Activated naive CD4-positive, alpha-beta T cell treated with anti-CD3 and anti-CD28 coated beads, Interleukin-2, amount 50 U/mL, for 24 hours (primary cell): ENCODE results near the gene GRIN2A.

Experiments
- H3K27ac Mint-ChIP-seq: one replicate; pipeline ENCODE4 v1.8.0; 2021; ENCODE audit warnings: mild to moderate bottlenecking, mixed read lengths
- H3K27me3 Mint-ChIP-seq: one replicate; pipeline ENCODE4 v1.8.0; 2021; ENCODE audit warnings: mixed read lengths
- H3K36me3 Mint-ChIP-seq: one replicate; pipeline ENCODE4 v1.8.0; 2021; ENCODE audit warnings: mixed read lengths
- H3K4me1 Mint-ChIP-seq: one replicate; pipeline ENCODE4 v1.8.0; 2021; ENCODE audit warnings: mixed read lengths
- H3K4me3 Mint-ChIP-seq: one replicate; pipeline ENCODE4 v1.8.0; 2021; ENCODE audit warnings: mild to moderate bottlenecking, mixed read lengths
- H3K9me3 Mint-ChIP-seq: one replicate; pipeline ENCODE4 v1.8.0; 2021; ENCODE audit warnings: mixed read lengths

Gene GRIN2A

DNA sequence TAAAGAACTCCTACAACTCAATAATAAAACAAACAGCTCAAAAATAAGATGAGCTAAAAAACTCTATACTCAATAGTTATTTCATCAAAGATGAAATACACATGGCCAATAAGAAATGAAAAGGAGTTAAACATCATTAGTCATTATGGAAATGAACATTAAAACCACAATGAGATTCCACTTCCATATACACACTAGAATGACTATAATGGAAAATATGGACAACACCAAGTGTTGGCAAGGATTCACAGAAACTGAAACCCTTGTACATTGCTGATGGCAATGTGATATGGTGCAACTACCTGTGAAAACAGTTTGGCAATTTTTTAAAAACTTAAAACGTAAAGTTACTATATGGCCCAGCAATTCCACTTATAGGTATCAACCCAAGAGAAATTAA is 91.4 kb downstream of the GRIN2A start:
- Mint-ChIP-seq H3K4me3 (no peak overlapping the region), H3K36me3 (peaks cover 3% of the 10 kb centered on the region), H3K9me3 (no peaks in the 10 kb centered on the region), H3K27ac (no peak overlapping the region), H3K4me1 (no peaks in the 10 kb centered on the region), H3K27me3 (peaks cover 3% of the 10 kb centered on the region)

DNA sequence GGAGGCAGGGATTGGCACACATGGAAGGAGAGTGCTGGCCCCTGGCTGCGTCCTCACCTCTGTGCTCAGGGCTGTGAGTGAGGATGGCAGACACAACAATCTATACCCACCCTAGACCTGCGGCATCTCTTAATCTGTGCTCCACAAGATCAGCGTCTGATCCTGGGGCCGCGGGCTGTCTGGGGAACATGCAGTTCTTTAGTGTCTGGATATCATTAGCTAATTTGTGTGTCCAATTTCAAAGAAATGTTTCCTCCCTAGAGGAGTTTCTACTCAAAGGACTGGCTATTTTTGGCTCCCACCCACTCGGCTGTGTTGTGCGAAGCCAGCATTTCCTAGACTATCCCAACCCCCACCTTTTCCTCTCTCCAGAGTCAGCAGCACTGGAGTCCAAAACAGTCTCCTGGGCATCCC is 93.8 kb downstream of the GRIN2A start:
- Mint-ChIP-seq H3K27ac (no peak overlapping the region), H3K27me3 (peaks cover 3% of the 10 kb centered on the region), H3K4me1 (no peaks in the 10 kb centered on the region), H3K4me3 (no peak overlapping the region), H3K9me3 (no peaks in the 10 kb centered on the region), H3K36me3 (peaks cover 3% of the 10 kb centered on the region)

DNA sequence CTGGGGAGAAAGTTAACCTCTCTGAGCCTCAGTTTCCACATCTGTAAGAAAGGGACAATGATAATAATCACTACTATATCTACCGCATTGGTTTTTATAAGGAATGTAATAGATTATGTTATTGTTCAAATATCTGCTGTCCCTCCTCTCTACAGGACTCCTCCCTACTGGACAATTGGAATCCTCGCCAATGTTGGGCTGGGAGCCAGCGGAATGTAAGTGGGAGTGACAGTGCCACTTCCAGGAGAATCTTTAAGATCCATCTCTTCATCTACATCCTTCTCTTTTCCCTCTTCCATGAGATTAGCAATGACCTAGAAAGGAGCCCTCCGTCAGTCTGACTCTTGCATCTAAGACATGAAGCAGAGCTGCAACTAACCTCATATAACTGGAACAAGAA is 95.1 kb downstream of the GRIN2A start:
- H3K4me1 Mint-ChIP-seq = no peaks in the 10 kb centered on the region
- peaks cover 3% of the 10 kb centered on the region for H3K36me3 Mint-ChIP-seq
- peaks cover 3% of the 10 kb centered on the region for H3K27me3 Mint-ChIP-seq
- no peak overlapping the region for H3K27ac Mint-ChIP-seq
- H3K4me3 Mint-ChIP-seq = no peak overlapping the region
- H3K9me3 Mint-ChIP-seq = no peaks in the 10 kb centered on the region

DNA sequence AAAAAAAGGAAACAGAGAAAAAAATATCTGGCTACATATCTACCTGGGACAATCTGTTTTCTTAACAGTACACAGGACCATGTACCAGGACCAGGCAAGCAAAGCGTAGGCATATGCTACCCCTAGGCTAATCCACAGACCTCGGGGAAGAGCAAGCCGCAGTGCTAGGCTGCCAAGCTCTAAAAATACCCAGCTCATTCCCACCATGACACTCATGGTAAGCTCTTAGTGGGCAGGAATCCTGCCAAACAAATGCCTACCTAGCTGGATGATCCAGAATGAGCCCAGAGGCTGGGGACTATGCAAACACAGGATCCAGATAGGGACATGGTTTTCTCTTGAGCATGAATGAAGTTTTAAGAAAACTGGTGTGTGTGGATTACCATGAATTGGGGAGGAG is 95.6 kb downstream of the GRIN2A start:
- peaks cover 3% of the 10 kb centered on the region for H3K27me3 Mint-ChIP-seq
- H3K4me3 Mint-ChIP-seq = no peak overlapping the region
- H3K4me1 Mint-ChIP-seq = no peaks in the 10 kb centered on the region
- H3K36me3 Mint-ChIP-seq = peaks cover 3% of the 10 kb centered on the region
- no peaks in the 10 kb centered on the region for H3K9me3 Mint-ChIP-seq
- H3K27ac Mint-ChIP-seq = peak overlapping the region; percentile 9

DNA sequence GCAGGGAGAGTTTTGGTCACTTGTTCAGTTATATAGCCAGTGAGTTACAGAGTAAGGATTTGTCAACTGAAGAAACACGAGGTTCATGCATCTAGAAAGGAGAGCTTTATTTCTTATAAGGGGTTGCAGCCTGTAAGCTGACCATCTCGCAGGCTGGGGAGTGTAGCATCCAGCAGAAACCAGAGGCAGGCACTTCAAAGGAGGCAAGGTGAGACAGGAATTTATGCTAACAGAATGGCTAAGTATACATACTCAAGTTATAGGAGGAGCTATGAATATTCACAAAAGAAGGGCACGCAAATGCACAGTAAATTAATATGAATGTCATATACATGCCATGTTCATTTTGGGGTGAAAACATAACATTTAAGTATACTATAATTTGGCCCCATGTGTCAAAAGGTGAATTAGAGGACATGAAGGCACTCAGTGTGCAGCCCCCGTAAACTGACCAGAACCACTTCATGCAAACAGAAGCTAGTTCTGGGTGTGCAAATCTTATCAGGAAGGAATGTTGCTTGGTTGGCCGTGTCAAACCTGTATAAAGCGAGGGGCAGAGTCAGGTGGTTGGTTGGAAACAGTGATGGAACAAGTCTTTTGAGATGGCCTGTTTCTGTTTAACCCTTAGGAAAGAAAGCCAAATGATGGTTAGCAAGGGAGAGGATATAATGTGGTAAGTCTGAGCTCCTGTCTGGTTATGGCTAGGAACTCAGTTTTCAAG is 97.0 kb downstream of the GRIN2A start:
- Mint-ChIP-seq H3K27ac (no peak overlapping the region), H3K9me3 (no peaks in the 10 kb centered on the region), H3K4me3 (no peak overlapping the region), H3K4me1 (no peaks in the 10 kb centered on the region), H3K36me3 (peaks cover 3% of the 10 kb centered on the region), H3K27me3 (peaks cover 3% of the 10 kb centered on the region)

DNA sequence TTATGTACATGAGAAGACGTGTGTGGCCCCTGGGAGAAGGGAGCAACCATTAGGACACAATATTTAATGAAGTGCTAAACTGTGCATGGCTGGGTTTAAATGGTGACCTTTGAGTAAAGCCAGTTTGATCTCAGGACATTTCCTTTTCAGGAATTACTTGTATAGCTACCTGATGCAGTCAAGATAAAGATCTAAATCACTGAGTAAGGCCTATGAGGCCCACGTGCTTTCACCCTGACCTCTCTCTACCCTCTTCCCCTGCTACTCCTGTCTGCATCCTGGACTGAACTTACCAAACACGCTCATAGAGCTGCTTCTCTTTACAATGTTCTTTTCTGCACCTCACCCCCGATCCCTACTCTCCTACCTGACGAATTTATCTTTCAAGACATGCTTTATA is 98.9 kb downstream of the GRIN2A start:
- H3K27ac Mint-ChIP-seq = peak overlapping the region; percentile 42
- H3K36me3 Mint-ChIP-seq = no peaks in the 10 kb centered on the region
- H3K4me3 Mint-ChIP-seq = no peak overlapping the region
- no peaks in the 10 kb centered on the region for H3K4me1 Mint-ChIP-seq
- H3K9me3 Mint-ChIP-seq = no peaks in the 10 kb centered on the region
- H3K27me3 Mint-ChIP-seq = no peaks in the 10 kb centered on the region

DNA sequence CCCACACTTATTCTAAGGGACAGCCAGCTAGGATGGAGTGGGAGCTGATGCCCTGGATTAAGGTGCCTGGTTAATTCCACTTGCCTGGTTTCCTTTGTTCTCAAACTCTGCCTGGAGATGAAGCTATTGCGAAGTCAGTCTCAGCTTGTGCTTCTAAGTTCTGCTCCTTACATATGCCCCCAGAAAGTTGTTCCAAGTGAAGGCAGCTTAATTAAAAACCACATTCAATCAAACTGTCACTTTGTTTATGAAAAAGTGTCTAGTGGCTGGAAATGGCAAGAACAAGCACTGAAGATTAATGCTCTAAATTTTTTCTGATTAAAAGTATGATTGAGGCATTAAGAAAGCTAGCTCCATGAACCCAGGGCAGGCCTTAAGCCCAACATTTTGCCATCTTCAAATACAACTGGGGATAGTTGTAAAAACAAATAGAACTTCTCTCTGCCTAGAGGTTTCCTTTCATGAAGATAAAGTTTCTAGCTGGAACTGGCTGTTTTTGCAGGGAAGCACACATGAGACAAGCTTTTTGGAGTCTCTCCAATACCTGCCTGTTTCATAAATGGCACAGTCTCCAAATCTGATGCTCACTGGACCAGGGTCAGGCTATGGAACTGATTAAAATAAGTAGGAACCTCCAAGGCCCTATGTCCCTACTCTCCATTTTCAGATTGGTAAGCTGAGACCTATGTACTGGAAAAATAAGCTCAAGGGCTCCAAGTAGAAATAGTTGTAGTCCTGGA is 100.9 kb downstream of the GRIN2A start:
- Mint-ChIP-seq H3K9me3 (no peaks in the 10 kb centered on the region), H3K27me3 (no peaks in the 10 kb centered on the region), H3K36me3 (no peaks in the 10 kb centered on the region), H3K27ac (no peak overlapping the region), H3K4me3 (no peak overlapping the region), H3K4me1 (no peaks in the 10 kb centered on the region)

DNA sequence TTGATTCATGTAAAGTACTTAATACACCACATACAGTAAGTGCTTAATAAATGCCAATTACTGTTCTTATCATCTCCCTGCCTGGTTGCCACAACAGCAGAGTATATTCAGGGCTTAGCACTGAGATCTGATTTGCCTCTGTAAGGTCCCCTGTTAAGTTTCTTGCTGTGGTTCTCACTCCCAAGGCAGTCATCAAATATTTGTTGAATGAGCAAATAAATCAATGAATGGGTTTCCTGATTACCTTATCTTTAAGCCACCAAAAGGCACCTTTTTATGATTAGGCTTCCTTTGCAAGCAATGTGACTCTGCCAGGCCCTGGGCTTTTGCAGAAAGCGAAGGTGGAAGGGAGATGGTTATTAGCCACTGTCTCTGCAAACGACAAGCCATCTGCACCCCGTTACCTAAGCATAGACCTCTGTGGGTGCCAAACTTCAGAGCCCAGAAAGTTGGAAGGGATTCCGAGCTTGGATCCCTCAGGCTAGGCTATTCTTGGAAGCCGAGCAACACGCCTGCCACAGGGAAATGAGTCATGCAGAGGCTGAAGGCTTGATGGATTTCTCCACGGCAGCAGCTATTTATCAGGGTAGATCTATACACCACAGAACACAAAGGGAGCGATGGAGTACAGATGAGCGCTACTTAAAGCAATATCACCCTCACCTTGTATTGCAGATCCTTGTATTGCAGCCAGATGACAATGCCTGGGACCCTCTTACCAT is 102.0 kb downstream of the GRIN2A start:
- Mint-ChIP-seq H3K4me1 (no peaks in the 10 kb centered on the region), H3K9me3 (no peaks in the 10 kb centered on the region), H3K27ac (no peak overlapping the region), H3K27me3 (no peaks in the 10 kb centered on the region), H3K36me3 (no peaks in the 10 kb centered on the region), H3K4me3 (no peak overlapping the region)

DNA sequence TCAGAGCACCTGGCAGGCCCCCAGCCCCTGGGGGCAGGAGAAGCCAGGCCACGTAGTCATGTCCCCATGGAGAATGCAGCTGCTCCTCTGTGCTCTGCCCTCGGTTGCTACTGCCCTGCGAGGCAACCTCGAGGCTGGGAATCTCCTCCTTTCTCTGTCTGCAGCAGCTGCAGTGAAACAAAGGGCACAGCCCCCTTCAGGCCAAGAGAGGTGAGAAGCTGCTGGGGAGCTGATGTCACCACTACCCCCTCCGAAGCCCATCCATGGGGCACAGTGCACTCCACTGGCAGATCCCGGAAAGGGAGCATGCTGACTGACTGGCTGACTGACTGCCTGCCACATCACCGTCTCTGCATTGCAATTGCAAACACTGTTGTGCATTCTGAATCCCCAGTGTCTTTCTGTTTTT is 103.7 kb downstream of the GRIN2A start:
- Mint-ChIP-seq H3K27me3 (no peaks in the 10 kb centered on the region), H3K9me3 (no peaks in the 10 kb centered on the region), H3K4me1 (no peaks in the 10 kb centered on the region), H3K4me3 (no peak overlapping the region), H3K27ac (no peak overlapping the region), H3K36me3 (no peaks in the 10 kb centered on the region)

DNA sequence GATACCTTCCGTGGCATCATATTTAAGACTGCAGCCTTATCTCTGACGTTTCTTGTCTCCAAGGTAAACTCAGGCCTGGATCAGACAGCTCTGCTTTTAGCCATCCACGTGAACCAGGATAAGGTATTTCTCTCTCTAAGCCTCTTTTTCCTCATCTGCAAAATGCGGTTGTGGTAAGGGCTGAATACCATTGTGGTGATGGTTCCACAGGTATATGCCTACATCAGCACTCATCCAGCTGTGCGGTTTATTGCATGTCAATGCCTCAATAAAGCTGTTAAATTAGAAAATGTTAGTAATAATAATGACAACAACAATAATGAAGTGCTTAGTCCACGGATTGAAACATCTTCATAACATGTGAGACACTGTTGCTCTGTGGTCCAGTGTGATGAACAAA is 104.4 kb downstream of the GRIN2A start:
- no peak overlapping the region for H3K27ac Mint-ChIP-seq
- no peaks in the 10 kb centered on the region for H3K27me3 Mint-ChIP-seq
- no peak overlapping the region for H3K4me3 Mint-ChIP-seq
- no peaks in the 10 kb centered on the region for H3K4me1 Mint-ChIP-seq
- H3K9me3 Mint-ChIP-seq = no peaks in the 10 kb centered on the region
- no peaks in the 10 kb centered on the region for H3K36me3 Mint-ChIP-seq

DNA sequence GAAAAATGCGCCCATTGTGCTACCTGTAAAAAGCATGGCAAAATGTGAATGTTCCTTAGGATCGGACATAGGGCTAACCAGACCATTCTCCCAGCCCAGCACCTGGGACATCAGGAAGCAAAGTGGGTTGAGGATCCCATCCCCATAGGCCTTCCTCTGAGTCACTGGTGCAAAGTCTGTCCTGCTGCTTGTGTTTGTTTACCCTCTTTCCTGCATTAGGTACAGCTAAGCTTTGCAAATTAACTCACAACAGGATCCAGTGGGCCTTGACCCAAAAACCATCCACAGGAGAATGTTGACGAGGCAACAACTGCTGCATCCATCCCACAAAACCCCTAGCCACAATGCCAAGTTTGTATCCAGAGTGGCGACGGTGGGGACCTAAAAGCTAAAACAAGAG is 106.2 kb downstream of the GRIN2A start:
- Mint-ChIP-seq H3K36me3 (no peaks in the 10 kb centered on the region), H3K27ac (no peak overlapping the region), H3K4me3 (no peak overlapping the region), H3K4me1 (no peaks in the 10 kb centered on the region), H3K27me3 (no peaks in the 10 kb centered on the region), H3K9me3 (no peaks in the 10 kb centered on the region)

DNA sequence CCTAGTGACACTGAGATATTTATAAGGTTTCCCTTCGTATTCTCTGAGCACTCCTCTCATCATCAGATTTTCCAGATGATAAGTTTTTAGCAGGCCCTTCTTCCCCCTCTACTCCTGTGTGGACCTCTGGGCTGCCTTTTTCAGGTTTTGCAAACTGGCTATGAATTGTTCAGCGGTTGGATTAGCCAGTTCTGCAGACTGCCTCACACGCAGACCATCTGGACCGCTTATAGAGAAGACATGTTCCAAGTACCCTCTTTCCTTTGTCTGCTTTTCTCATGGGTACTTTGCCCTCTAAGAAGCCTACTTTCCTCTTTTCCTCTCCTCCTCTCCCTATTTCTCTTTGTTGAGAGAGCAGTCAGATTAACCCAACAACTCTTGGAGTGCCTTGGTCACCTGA is 111.6 kb downstream of the GRIN2A start:
- Mint-ChIP-seq H3K27me3 (peaks cover 1% of the 10 kb centered on the region), H3K9me3 (no peaks in the 10 kb centered on the region), H3K27ac (no peak overlapping the region), H3K4me3 (no peak overlapping the region), H3K36me3 (no peaks in the 10 kb centered on the region), H3K4me1 (no peaks in the 10 kb centered on the region)

DNA sequence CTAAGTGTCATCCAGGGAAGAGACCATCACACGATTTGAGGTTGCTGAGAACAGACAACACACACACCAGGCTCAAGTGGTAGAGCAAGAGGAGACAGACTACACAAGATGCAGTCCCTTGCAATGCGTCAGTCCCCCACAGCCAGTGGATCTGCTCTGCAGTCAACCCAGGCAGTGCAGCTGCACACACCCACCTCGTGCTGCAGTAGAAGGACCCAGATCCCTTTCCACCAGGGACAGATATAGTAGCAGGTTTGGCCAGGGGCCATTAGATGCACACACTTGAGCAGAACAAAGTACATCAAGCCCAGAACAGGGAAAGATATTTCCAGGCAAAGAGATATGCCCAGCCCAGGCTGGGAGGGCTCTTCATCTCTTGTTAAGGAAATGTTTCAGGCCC is 112.9 kb downstream of the GRIN2A start:
- Mint-ChIP-seq H3K4me3 (no peak overlapping the region), H3K36me3 (no peaks in the 10 kb centered on the region), H3K9me3 (no peaks in the 10 kb centered on the region), H3K27ac (no peak overlapping the region), H3K27me3 (peaks cover 1% of the 10 kb centered on the region), H3K4me1 (no peaks in the 10 kb centered on the region)

DNA sequence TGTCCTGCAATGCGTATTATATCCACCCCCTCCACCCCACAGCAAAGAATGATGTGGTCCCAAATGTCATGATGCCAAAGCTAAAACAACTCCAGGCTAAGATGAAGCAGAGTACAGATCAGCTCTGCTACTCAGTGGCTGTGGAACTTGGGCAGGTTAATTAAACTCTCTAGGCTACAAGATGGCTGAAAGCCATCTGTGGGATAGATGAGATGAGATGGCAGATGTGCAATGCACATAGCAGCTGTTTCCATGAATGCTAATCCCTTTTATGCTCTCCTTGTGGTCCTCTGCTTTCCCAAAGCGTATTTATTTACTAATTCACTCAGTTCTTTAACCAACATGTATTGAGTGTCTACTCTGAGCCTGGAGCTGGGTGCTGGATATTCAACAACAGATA is 114.4 kb downstream of the GRIN2A start:
- no peak overlapping the region for H3K4me3 Mint-ChIP-seq
- no peaks in the 10 kb centered on the region for H3K9me3 Mint-ChIP-seq
- H3K27ac Mint-ChIP-seq = no peak overlapping the region
- no peaks in the 10 kb centered on the region for H3K4me1 Mint-ChIP-seq
- H3K27me3 Mint-ChIP-seq = peaks cover 1% of the 10 kb centered on the region
- H3K36me3 Mint-ChIP-seq = no peaks in the 10 kb centered on the region

DNA sequence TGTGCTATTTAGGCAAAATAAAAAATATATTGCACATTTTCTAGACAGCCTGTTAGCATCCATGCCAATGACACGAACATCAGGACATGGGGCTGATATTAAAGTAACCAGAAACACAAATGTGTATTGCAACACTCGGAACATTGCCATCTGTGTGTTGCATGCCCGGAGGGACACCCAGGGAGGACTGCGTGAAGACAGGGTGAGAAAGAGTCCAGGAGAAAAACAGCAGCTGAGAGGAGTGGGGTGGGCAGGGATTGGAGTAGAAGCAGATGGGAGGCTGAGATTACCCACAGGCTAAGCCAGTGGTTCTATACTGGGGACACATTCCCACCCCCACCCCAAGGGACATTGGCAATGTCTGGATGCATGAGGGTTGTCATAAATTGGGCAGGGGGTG is 114.8 kb downstream of the GRIN2A start:
- Mint-ChIP-seq H3K4me1 (no peaks in the 10 kb centered on the region), H3K4me3 (no peak overlapping the region), H3K27me3 (peaks cover 1% of the 10 kb centered on the region), H3K36me3 (no peaks in the 10 kb centered on the region), H3K27ac (no peak overlapping the region), H3K9me3 (no peaks in the 10 kb centered on the region)

DNA sequence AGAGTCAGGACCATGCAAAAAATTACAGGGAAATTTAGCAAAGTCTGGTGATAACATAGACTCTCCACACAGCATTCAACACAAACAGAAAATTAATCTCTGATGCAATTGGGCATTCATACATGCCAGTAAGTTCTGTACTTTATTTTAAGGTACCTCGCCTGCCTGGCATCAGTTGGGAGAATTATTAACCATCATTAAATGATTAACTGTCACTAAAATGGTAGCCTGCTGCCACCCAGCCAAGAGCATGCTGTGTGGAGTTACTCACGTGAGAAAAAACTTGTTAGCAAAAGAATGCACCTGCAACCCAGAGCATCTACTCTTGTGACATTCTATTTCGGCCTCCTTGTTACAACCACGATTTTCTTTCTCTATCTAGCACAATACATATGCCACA is 117.2 kb downstream of the GRIN2A start:
- no peaks in the 10 kb centered on the region for H3K9me3 Mint-ChIP-seq
- H3K4me1 Mint-ChIP-seq = no peaks in the 10 kb centered on the region
- no peak overlapping the region for H3K4me3 Mint-ChIP-seq
- no peak overlapping the region for H3K27ac Mint-ChIP-seq
- peaks cover 1% of the 10 kb centered on the region for H3K27me3 Mint-ChIP-seq
- H3K36me3 Mint-ChIP-seq = no peaks in the 10 kb centered on the region
